TTC549 (cell line): ENCODE data around the gene CDKAL1.

Source experiments
- FAIRE-seq: peaks from 2 replicates; lab custom pipeline; 2012; peaks lifted over from hg19 to GRCh38; lab: Jason Lieb, UNC

Gene CDKAL1

GRCh38 chr6:21115111-21115510 lies 580.9 kb downstream of the CDKAL1 start:
- FAIRE-seq, result no peak

GRCh38 chr6:21116736-21117135 lies 582.5 kb downstream of the CDKAL1 start:
- no peak for FAIRE-seq

- FAIRE-seq, result no peak
Measured at GRCh38 chr6:21118216-21118780, 584.0 kb downstream of the CDKAL1 start.

GRCh38 chr6:21121636-21122136 lies 587.4 kb downstream of the CDKAL1 start:
- no peak for FAIRE-seq

- FAIRE-seq, result no peak
Measured at GRCh38 chr6:21123507-21124436, 589.5 kb downstream of the CDKAL1 start.

- FAIRE-seq, result no peak
Measured at GRCh38 chr6:21128601-21129000, 594.3 kb downstream of the CDKAL1 start.

- FAIRE-seq, result no peak
Measured at GRCh38 chr6:21131406-21131805, 597.1 kb downstream of the CDKAL1 start.

- FAIRE-seq, result no peak
Measured at GRCh38 chr6:21132446-21132845, 598.2 kb downstream of the CDKAL1 start.

- no peak for FAIRE-seq
Measured at GRCh38 chr6:21132856-21133838, 598.9 kb downstream of the CDKAL1 start.

- FAIRE-seq, result no peak
Measured at GRCh38 chr6:21133901-21134300, 599.6 kb downstream of the CDKAL1 start.

GRCh38 chr6:21134356-21134755 lies 600.1 kb downstream of the CDKAL1 start:
- FAIRE-seq, result no peak

GRCh38 chr6:21135484-21136013 lies 601.3 kb downstream of the CDKAL1 start:
- FAIRE-seq, result no peak

GRCh38 chr6:21137700-21138335 lies 603.6 kb downstream of the CDKAL1 start:
- no peak for FAIRE-seq

GRCh38 chr6:21138336-21139069 lies 604.2 kb downstream of the CDKAL1 start:
- FAIRE-seq, result no peak

GRCh38 chr6:21140966-21141365 lies 606.7 kb downstream of the CDKAL1 start:
- FAIRE-seq, result no peak

GRCh38 chr6:21141616-21142303 lies 607.5 kb downstream of the CDKAL1 start:
- no peak for FAIRE-seq

- FAIRE-seq, result no peak
Measured at GRCh38 chr6:21142741-21143140, 608.5 kb downstream of the CDKAL1 start.

- FAIRE-seq, result no peak
Measured at GRCh38 chr6:21143645-21144044, 609.4 kb downstream of the CDKAL1 start.

GRCh38 chr6:21144928-21145327 lies 610.7 kb downstream of the CDKAL1 start:
- no peak for FAIRE-seq

GRCh38 chr6:21147995-21148394 lies 613.7 kb downstream of the CDKAL1 start:
- FAIRE-seq, result no peak
